Effector memory CD4-positive, alpha-beta T cell (primary cell): Measurements from ENCODE around the gene OPN3.

Source experiments
- DNase-seq, 3 donors: peaks; one replicate each; pipeline ENCODE4 v3.0.0-alpha.2; 2020
- H3K27ac ChIP-seq: 2 replicates; pipeline ENCODE4 v1.7.0; 2013; ENCODE audit warnings: mild to moderate bottlenecking, low read length, moderate library complexity; ENCODE audit not compliant: insufficient read depth, poor library complexity, severe bottlenecking
- H3K27me3 ChIP-seq: replicated peaks from 2 replicates; pipeline ENCODE4 v1.7.0; 2013; ENCODE audit warnings: mild to moderate bottlenecking, low read length; ENCODE audit not compliant: insufficient read depth, control insufficient read depth, poor library complexity, severe bottlenecking
- H3K36me3 ChIP-seq: 2 replicates; pipeline ENCODE4 v1.7.0; 2013; ENCODE audit warnings: mild to moderate bottlenecking, low read length, moderate library complexity; ENCODE audit not compliant: control insufficient read depth, insufficient read depth
- H3K4me1 ChIP-seq: 2 replicates; pipeline ENCODE4 v1.7.0; 2013; ENCODE audit warnings: low read length, mild to moderate bottlenecking; ENCODE audit not compliant: control insufficient read depth, insufficient read depth, poor library complexity, severe bottlenecking
- H3K4me3 ChIP-seq: 2 replicates; pipeline ENCODE4 v1.7.0; 2013; ENCODE audit warnings: low read length, low read depth, mild to moderate bottlenecking; ENCODE audit not compliant: insufficient read depth, poor library complexity, severe bottlenecking
- H3K9me3 ChIP-seq: 2 replicates; pipeline ENCODE4 v1.7.0; 2013; ENCODE audit warnings: mild to moderate bottlenecking, low read length, moderate library complexity; ENCODE audit not compliant: control insufficient read depth

OPN3 gene

GRCh38 chr1:241647658-241648057 lies 7.5 kb upstream of the OPN3 start:
- Histone ChIP-seq H3K9me3 (no peaks in the 10 kb centered on the region), H3K4me3 (no peak overlapping the region), H3K36me3 (no peaks in the 10 kb centered on the region), H3K4me1 (no peaks in the 10 kb centered on the region), H3K27ac (no peak overlapping the region), H3K27me3 (no peaks in the 10 kb centered on the region)
- no peak for DNase-seq

DNA sequence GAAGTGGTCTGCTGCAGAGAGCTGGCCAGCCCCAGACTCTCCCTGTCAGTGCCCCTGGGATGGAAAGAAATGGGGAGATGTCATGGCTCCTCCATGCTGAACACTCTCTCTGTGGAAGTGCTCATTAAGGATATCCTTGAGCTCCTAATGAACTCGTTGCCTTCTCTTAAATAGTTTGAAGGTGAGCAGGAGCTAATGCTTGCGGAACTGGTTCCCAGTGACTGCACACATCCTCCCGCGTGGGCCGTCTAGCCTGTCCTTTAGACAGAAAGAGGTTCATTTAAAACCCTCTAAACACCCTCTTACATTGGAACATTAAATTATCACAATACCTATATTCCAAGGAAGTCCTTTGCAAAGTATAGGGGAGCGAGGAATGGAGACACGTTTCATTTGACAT lies 6.0 kb upstream of the OPN3 start:
- Histone ChIP-seq H3K9me3 (no peaks in the 10 kb centered on the region), H3K4me3 (no peak overlapping the region), H3K27ac (no peak overlapping the region), H3K4me1 (no peaks in the 10 kb centered on the region), H3K36me3 (no peaks in the 10 kb centered on the region), H3K27me3 (no peaks in the 10 kb centered on the region)
- no peak for DNase-seq

DNA sequence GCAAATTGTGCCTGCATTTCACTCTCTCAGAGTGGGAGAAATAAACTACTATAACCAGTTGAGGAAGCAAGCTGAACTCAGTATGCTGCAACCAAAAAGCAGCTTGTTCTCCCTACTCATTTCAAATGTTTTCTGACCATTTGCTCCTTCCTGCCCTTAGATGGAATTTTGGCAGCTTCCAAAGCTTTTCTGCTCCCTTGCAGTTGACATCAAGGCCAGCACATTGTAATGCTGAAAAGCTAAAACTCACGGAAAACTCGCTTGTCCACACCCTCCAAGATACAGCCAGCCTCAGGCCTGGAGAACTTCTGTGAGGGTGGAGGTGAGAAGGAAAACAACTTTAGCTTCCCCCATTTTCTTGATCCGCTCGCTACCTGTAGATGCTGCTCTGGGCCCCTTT lies 5.0 kb upstream of the OPN3 start:
- no peaks in the 10 kb centered on the region for H3K27me3 ChIP-seq
- no peaks in the 10 kb centered on the region for H3K4me1 ChIP-seq
- no peaks in the 10 kb centered on the region for H3K36me3 ChIP-seq
- DNase-seq: no peak
- no peak overlapping the region for H3K27ac ChIP-seq
- no peaks in the 10 kb centered on the region for H3K9me3 ChIP-seq
- no peak overlapping the region for H3K4me3 ChIP-seq

DNA sequence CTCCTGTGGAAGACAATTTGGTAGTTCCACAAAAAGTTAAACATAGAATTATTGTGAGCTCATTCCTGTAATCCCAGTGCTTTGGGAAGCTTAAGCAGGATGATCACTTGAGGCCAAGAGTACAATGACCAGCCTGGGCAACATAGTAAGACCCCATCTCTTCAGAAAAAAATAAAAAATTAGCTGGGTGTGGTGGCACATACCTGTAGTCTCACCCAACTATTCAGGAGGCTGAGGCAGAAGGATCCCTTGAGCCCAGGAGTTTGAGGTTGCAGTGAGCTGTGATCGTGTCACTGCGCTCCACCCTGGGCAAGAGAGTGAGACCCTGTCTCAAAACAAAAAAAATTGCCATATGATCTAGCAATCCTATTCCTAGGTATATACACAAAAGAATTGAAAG lies 4.1 kb upstream of the OPN3 start:
- no peak overlapping the region for H3K27ac ChIP-seq
- no peaks in the 10 kb centered on the region for H3K36me3 ChIP-seq
- no peaks in the 10 kb centered on the region for H3K27me3 ChIP-seq
- H3K4me3 ChIP-seq: no peak overlapping the region
- no peaks in the 10 kb centered on the region for H3K4me1 ChIP-seq
- H3K9me3 ChIP-seq: no peaks in the 10 kb centered on the region
- no peak for DNase-seq

- Histone ChIP-seq H3K36me3 (no peaks in the 10 kb centered on the region), H3K4me3 (no peak overlapping the region), H3K27me3 (no peaks in the 10 kb centered on the region), H3K9me3 (no peaks in the 10 kb centered on the region), H3K27ac (no peak overlapping the region), H3K4me1 (peaks cover 3% of the 10 kb centered on the region)
- DNase-seq: no peak
Observed at GRCh38 chr1:241642593-241642944, 2.4 kb upstream of the OPN3 start.

DNA sequence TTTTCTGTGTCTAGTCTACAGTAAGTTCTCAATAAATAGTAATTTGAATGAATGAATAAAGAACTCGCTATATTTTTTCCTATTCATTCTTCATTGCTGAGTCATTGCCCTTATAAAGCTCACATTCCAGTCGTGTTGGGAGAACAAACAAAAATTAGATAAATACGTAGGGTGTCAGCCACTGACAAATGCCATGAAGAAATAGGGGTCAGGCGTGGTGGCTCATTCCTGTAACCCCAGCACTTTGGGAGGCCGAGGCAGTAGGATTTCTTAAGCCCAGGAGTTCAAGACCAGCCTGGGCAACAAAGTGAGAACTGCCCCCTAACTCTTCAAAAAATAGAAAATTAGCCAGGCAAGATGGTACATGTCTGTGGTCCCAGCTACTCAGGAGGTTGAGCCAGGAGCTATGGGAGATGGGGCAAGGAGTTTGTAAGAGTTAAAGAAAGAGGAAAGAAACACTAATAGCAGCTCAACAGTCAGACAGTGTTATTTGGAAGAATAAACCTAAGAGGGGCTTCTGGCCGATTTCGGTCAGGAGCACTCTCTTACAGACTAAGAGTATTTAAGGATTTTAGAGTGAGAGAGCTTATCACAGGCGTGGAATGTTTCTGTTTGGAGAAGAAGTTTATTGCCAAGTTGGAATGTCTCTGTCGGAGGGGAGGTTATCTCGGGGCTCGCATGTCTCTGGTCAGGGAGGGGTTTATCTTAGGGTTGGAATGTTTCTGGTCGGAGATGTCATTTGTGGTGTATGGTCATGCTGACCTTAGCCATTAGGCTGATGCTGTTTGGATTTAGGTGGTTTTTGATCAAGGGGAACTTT lies 1.8 kb upstream of the OPN3 start:
- Histone ChIP-seq H3K27ac (no peak overlapping the region), H3K4me3 (no peak overlapping the region), H3K27me3 (no peaks in the 10 kb centered on the region), H3K36me3 (no peaks in the 10 kb centered on the region), H3K9me3 (no peaks in the 10 kb centered on the region), H3K4me1 (peaks cover 3% of the 10 kb centered on the region)
- DNase-seq: no peak

DNA sequence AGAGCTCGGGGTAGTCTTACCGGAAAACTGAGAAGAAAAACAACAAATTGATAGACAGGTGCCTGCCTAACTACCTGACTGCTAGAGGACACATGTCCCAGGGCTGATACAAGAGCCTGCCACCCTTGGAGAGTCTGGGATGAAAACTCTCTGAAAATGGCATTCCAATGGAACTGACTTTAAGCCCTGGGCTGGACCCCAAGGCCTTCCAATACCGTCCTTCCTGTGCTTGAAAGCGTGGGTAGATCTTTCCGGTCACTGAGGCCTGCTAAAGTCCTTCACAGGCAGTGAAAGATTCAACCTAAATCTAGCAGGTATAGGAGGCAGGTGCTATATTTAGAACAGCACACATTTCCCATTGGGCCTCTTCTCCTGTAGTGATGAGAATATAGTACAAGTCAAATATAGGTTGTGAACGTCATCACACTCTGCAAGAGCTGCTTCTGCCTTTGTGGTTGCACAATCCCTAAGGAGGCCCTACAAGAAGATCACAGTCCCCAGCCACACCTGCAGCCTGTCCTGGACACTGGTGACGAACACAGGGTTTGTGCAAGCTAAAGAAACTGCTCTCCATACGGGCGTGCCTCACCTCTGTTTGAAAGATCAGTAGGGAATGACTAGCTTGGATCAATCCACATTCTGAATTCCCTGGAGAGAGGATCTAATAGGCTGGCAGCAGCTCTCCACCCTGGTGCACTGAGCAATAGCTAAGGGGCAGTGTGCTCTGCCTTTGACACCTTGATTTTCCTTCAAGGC lies 876 bp upstream of the OPN3 start:
- H3K4me1 ChIP-seq: peaks cover 3% of the 10 kb centered on the region
- H3K27ac ChIP-seq: peak overlapping the region; percentile 17
- no peak overlapping the region for H3K4me3 ChIP-seq
- H3K27me3 ChIP-seq: no peaks in the 10 kb centered on the region
- DNase-seq: no peak
- H3K36me3 ChIP-seq: no peaks in the 10 kb centered on the region
- H3K9me3 ChIP-seq: no peaks in the 10 kb centered on the region

GRCh38 chr1:241639623-241640148 lies 483 bp downstream of the OPN3 start:
- peak in 2 of 3 donors; percentile 2 for DNase-seq
- Histone ChIP-seq H3K36me3 (no peaks in the 10 kb centered on the region), H3K9me3 (no peaks in the 10 kb centered on the region), H3K27ac (no peak overlapping the region), H3K4me3 (peak overlapping the region; percentile 72), H3K27me3 (no peaks in the 10 kb centered on the region), H3K4me1 (peaks cover 3% of the 10 kb centered on the region)

DNA sequence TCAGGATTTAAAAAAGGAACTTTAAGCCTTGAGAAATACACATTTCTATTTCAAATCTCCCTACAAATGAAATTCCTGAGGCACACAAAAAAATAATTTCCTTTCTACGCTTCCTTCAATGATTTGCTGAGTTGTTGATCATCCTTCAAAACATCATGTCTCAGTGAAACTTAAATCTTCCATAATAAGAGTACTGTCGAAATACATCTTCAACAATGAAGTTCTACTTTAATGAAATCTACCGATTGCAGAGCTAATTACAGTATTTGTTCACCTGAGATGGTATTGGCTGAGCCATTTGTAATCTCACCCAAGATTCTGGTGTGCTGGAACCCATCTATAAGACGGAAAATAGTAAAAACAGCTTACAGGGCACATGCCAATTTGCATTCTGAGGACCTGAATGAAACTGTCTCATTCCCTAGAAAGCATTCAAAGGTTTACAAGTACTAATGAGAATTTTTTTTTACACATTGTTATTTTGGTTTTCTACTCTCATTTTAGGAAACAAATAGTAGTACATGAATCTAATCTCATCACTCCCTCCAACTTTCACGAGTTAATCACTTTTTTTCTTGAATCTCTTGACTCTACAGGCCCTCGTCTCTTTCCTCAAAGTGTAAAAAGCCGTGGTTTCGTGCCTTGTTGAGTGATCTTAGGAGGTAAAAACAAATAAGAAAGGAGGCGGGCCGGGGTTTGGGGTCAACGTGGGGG lies 1.1 kb downstream of the OPN3 start:
- Histone ChIP-seq H3K27me3 (no peaks in the 10 kb centered on the region), H3K4me1 (peaks cover 3% of the 10 kb centered on the region), H3K36me3 (no peaks in the 10 kb centered on the region), H3K9me3 (no peaks in the 10 kb centered on the region), H3K27ac (no peak overlapping the region), H3K4me3 (peak overlapping the region; percentile 72)
- no peak for DNase-seq
